ENCODE measurements around the gene RNF220.

GRCh38 chr1:44698138-44698537 lies 293.1 kb downstream of the RNF220 start:
- TF ChIP-seq CTCF (IDR thresholded peaks at IDR 0.05), result no peak
- TF ChIP-seq POLR2A (IDR thresholded peaks at IDR 0.05), result no peak
